SKM-1 (cell line): ENCODE data around the gene EPB41L1.

ENCODE experiments used
- DNase-seq: peaks from one replicate; lab custom pipeline; 2025; ENCODE audit not compliant: unreplicated experiment; lab: John Stamatoyannopoulos, UW

Gene EPB41L1

GRCh38 chr20:36218380-36219064, 64.0 kb downstream of the EPB41L1 start:
- DNase-seq, result no peak

GRCh38 chr20:36219671-36220220, 65.2 kb downstream of the EPB41L1 start:
- no peak for DNase-seq

GRCh38 chr20:36225666-36226065, 71.1 kb downstream of the EPB41L1 start:
- DNase-seq, result no peak

GRCh38 chr20:36228770-36229169, 74.2 kb downstream of the EPB41L1 start:
- DNase-seq, result no peak

- DNase-seq, result no peak
These were observed 75.5 kb downstream of the EPB41L1 start for GRCh38 chr20:36230019-36230418.

GRCh38 chr20:36231331-36231730, 76.8 kb downstream of the EPB41L1 start:
- no peak for DNase-seq

GRCh38 chr20:36234771-36235320, 80.3 kb downstream of the EPB41L1 start:
- no peak for DNase-seq

GRCh38 chr20:36235892-36236785, 81.6 kb downstream of the EPB41L1 start, which contains the start of gene AAR2:
AAR2 (plus strand) TSS chr20:36236478; CDS start chr20:36239869, 3,391 bp downstream.
- DNase-seq, result peak; percentile 58

GRCh38 chr20:36236786-36237121, 82.2 kb downstream of the EPB41L1 start:
- DNase-seq, result no peak

GRCh38 chr20:36237477-36237876, 82.9 kb downstream of the EPB41L1 start:
- DNase-seq, result no peak

- DNase-seq, result no peak
These were observed 83.6 kb downstream of the EPB41L1 start for GRCh38 chr20:36238153-36238552.

GRCh38 chr20:36238760-36239159, 84.2 kb downstream of the EPB41L1 start:
- DNase-seq, result no peak

GRCh38 chr20:36240076-36240475, 85.5 kb downstream of the EPB41L1 start:
- no peak for DNase-seq

GRCh38 chr20:36241678-36242077, 87.1 kb downstream of the EPB41L1 start:
- DNase-seq, result no peak

GRCh38 chr20:36243726-36244125, 89.2 kb downstream of the EPB41L1 start:
- no peak for DNase-seq

- no peak for DNase-seq
These were observed 91.9 kb downstream of the EPB41L1 start for GRCh38 chr20:36246401-36246800.

- no peak for DNase-seq
These were observed 94.3 kb downstream of the EPB41L1 start for GRCh38 chr20:36248836-36249235.

- DNase-seq, result no peak
These were observed 94.9 kb downstream of the EPB41L1 start for GRCh38 chr20:36249450-36249849.

- no peak for DNase-seq
These were observed 96.9 kb downstream of the EPB41L1 start for GRCh38 chr20:36251426-36251825.

GRCh38 chr20:36252511-36252910, 98.0 kb downstream of the EPB41L1 start:
- no peak for DNase-seq

GRCh38 chr20:36253036-36253435, 98.5 kb downstream of the EPB41L1 start:
- DNase-seq, result no peak

- no peak for DNase-seq
These were observed 99.5 kb downstream of the EPB41L1 start for GRCh38 chr20:36254076-36254475.
